Measurements from ENCODE around the gene ZNF142. TPM values are rescaled to one million over a fixed set of nuclear protein-coding genes. Genes with fewer than 3 reads are reported as not detected.

The ZNF142 gene
- total and polyA plus RNA-seq, 2 of the 8 experiments (the other 6 are each of a cell fraction or from before 2014, with no cell fraction given), result 9.4 to 32.5 TPM

DNA sequence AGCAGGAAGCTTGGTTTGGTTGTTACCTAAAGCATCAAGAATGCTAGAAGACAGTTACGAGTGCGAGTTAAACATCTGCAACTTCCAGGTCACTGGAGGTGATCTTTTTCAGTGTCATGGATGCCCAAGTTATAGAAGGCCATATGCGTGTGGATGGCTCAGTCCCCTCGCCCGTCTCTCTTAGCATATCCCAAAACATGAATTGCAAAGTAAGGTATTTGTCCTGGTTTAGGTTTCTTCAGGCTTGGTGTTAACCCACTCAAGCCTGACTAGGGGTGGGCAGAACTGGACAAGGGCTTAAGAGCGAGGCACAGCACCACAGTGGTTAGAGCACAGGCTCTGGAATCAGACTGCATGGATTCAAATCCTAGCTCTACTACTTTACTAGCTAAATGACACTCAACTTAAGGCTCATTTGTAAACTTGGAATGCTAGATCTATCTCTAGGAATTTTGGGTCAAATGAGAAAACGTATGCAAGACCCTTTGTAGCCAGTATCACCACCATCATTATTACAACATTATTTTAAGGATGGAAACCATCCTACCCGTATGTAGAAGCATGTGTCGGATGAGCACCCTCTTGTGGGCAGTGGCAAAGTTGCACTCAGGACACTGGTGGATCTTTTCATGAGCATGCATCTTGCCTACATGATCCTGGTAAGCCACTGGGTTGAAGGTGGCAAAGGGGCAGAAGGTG is 11.2 kb downstream of the ZNF142 start:
- Histone ChIP-seq H2BK15ac (ENCODE audit: low read length) (no peak overlapping the region), H2BK5ac (ENCODE audit: low read depth, low read length) (no peak overlapping the region), H3K14ac (ENCODE audit: insufficient read length) (no peak overlapping the region), H2AK5ac (ENCODE audit: low read depth, low read length) (no peak overlapping the region), H3K79me1 (ENCODE audit: low read depth, low read length) (no peaks in the 10 kb centered on the region), H3K23me2 (ENCODE audit: low read depth, low read length) (no peaks in the 10 kb centered on the region), H2BK12ac (ENCODE audit: low read depth, low read length) (no peak overlapping the region), H3K23ac (ENCODE audit: insufficient read length) (no peak overlapping the region), H3K56ac (replicated peaks; ENCODE audit: insufficient read length, low read depth, low read length) (no peak overlapping the region), H3K79me2 (ENCODE audit: control insufficient read depth in 1 of 2, insufficient read depth in 2 of 2, low read length in 2 of 2) (no peaks in the 10 kb centered on the region; a peak in 1 of 4 replicates), H2AFZ (ENCODE audit: low read length) (no peak overlapping the region), H2BK120ac (replicated peaks; ENCODE audit: low read depth, low read length) (no peak overlapping the region), H3K9ac (replicated peaks in 1 of 4; ENCODE audit: extremely low read depth in 1 of 4, low read depth in 3 of 4, low read length in 3 of 4) (no peak overlapping the region), H2BK20ac (ENCODE audit: low read length) (no peak overlapping the region), H3K36me3 (ENCODE audit: control insufficient read depth in 2 of 4, insufficient read depth in 4 of 4, low read length in 3 of 4) (peaks cover 40 to 83% (median 70%) of the 10 kb centered on the region in 4 experiments), H4K20me1 (replicated peaks in 1 of 2; ENCODE audit: control insufficient read depth in 1 of 2, insufficient read depth in 2 of 2, low read length in 2 of 2) (peaks cover 0 to 16% of the 10 kb centered on the region in 2 experiments), H4K91ac (replicated peaks; ENCODE audit: insufficient read length, low read length) (no peak overlapping the region), H3K4me2 (ENCODE audit: insufficient read depth in 1 of 2, low read depth in 2 of 2, low read length in 2 of 2) (no peak overlapping the region), H4K5ac (ENCODE audit: insufficient read length, low read depth, low read length) (no peak overlapping the region), H4K8ac (ENCODE audit: extremely low read depth, insufficient read depth, low read length) (no peak overlapping the region), H3K27me3 (replicated peaks in 1 of 4; ENCODE audit: control insufficient read depth in 3 of 4, extremely low read depth in 1 of 4, insufficient read depth in 3 of 4, low read length in 3 of 4) (no peaks in the 10 kb centered on the region), H3K27ac (ENCODE audit: low read depth, low read length) (no peak overlapping the region), H3K9me3 (ENCODE audit: insufficient read depth in 2 of 2, low read depth in 1 of 2, low read length in 1 of 2) (no peaks in the 10 kb centered on the region), H3K4me1 (replicated peaks in 1 of 4; ENCODE audit: control insufficient read depth in 3 of 4, insufficient read depth in 4 of 4, low read length in 3 of 4) (no peaks in the 10 kb centered on the region), H3K4ac (replicated peaks; ENCODE audit: insufficient read length, low read depth, low read length) (no peak overlapping the region), H3K4me3 (ENCODE audit: extremely low read depth in 1 of 4, insufficient read depth in 2 of 4, low read depth in 3 of 4, low read length in 4 of 4) (no peak overlapping the region), H3K18ac (ENCODE audit: extremely low read depth, low read length) (no peak overlapping the region)
- FAIRE-seq (peak; percentile 97), DNase-seq (ENCODE audit: low read depth in 1 of 2, low spot score in 2 of 2) (peak in 1 of 2 experiments; percentile 71)
- ChIA-PET CTCF (ENCODE audit: partially characterized antibody) (interaction anchor here (0.8 to 6.0 kb wide), 29 partner anchors 11 to 373 kb away, joined by 3 to 48 read pairs (median 4); partner anchors contain the start of genes BCS1L, PLCD4, RNF25 and STK36), POLR2A (ENCODE audit: partially characterized antibody) (interaction anchor here (1.1 to 3.4 kb wide), 3 partner anchors 8 to 39 kb away, joined by 3 to 16 read pairs (median 3); partner anchors contain the start of genes BCS1L and ZNF142)
- TF ChIP-seq RNF2 (IDR thresholded peaks at IDR 0.05; ENCODE audit: borderline replicate concordance, low read depth, low read length, missing control alignments, poor library complexity, severe bottlenecking), result no peak
- TF ChIP-seq, protein P1, sequence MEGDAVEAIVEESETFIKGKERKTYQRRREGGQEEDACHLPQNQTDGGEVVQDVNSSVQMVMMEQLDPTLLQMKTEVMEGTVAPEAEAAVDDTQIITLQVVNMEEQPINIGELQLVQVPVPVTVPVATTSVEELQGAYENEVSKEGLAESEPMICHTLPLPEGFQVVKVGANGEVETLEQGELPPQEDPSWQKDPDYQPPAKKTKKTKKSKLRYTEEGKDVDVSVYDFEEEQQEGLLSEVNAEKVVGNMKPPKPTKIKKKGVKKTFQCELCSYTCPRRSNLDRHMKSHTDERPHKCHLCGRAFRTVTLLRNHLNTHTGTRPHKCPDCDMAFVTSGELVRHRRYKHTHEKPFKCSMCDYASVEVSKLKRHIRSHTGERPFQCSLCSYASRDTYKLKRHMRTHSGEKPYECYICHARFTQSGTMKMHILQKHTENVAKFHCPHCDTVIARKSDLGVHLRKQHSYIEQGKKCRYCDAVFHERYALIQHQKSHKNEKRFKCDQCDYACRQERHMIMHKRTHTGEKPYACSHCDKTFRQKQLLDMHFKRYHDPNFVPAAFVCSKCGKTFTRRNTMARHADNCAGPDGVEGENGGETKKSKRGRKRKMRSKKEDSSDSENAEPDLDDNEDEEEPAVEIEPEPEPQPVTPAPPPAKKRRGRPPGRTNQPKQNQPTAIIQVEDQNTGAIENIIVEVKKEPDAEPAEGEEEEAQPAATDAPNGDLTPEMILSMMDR (IDR thresholded peaks at IDR 0.05; ENCODE audit: control extremely low read depth in 1 of 3, insufficient read depth in 1 of 3, low read depth in 1 of 3, low read length in 3 of 3), result peak; percentile 73 to 97 (median 92)
- TF ChIP-seq, protein P2, sequence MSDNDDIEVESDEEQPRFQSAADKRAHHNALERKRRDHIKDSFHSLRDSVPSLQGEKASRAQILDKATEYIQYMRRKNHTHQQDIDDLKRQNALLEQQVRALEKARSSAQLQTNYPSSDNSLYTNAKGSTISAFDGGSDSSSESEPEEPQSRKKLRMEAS (IDR thresholded peaks at IDR 0.05), result 0 out of 2 replicates have a peak, but pooled peaks have one; percentile 10
- peak; percentile 82 to 83 for TF ChIP-seq RAD21 (IDR thresholded peaks at IDR 0.05 in 1 of 2, conservative IDR thresholded peaks at IDR 0.05 in 1 of 2; ENCODE audit: low read depth in 2 of 2, low read length in 2 of 2)
- no peak for TF ChIP-seq NRF1 (IDR thresholded peaks at IDR 0.05; ENCODE audit: low read depth, low read length)
- no peak for TF ChIP-seq NANOG (IDR thresholded peaks at IDR 0.05; ENCODE audit: insufficient read depth, low read depth, low read length, poor library complexity, severe bottlenecking)
- WGBS, 2 experiments (ENCODE audit: extremely low coverage in 1 of 2, insufficient coverage in 1 of 2, insufficient read length in 1 of 2, insufficient replicate concordance in 2 of 2, low coverage in 1 of 2, low lambda C conversion rate in 2 of 2, missing lambda C conversion rate in 1 of 2), result 75% methylated on average over 9 of the region's 9 CpGs; no CpG with 5 or more reads in 1 of the 2 experiments

Data from H1 (cell line).